Right hindlimb (tissue), 1 donor: Measurements from ENCODE around the gene RTN1.

Experiments
- DNase-seq: peaks from one replicate; pipeline ENCODE4 v3.0.0-alpha.2; 2018

The RTN1 gene

GRCh38 chr14:59849411-59850130, 21.0 kb downstream of the RTN1 start:
- no peak for DNase-seq

- no peak for DNase-seq
Measured at GRCh38 chr14:59848671-59849070, 21.9 kb downstream of the RTN1 start.

GRCh38 chr14:59847711-59848110, 22.9 kb downstream of the RTN1 start:
- no peak for DNase-seq

GRCh38 chr14:59846595-59846994, 24.0 kb downstream of the RTN1 start:
- no peak for DNase-seq

GRCh38 chr14:59845245-59845644, 25.3 kb downstream of the RTN1 start:
- DNase-seq, result no peak

GRCh38 chr14:59844186-59844812, 26.3 kb downstream of the RTN1 start:
- no peak for DNase-seq

- no peak for DNase-seq
Measured at GRCh38 chr14:59836116-59836515, 34.5 kb downstream of the RTN1 start.

GRCh38 chr14:59832653-59833294, 37.8 kb downstream of the RTN1 start:
- DNase-seq, result no peak

- DNase-seq, result no peak
Measured at GRCh38 chr14:59831121-59831730, 39.4 kb downstream of the RTN1 start.

- DNase-seq, result no peak
Measured at GRCh38 chr14:59830338-59830734, 40.2 kb downstream of the RTN1 start.

- DNase-seq, result no peak
Measured at GRCh38 chr14:59829469-59830337, 40.9 kb downstream of the RTN1 start.

- DNase-seq, result no peak
Measured at GRCh38 chr14:59828276-59828675, 42.3 kb downstream of the RTN1 start.

GRCh38 chr14:59827401-59827800, 43.2 kb downstream of the RTN1 start:
- no peak for DNase-seq

- DNase-seq, result no peak
Measured at GRCh38 chr14:59826150-59826549, 44.4 kb downstream of the RTN1 start.

GRCh38 chr14:59823179-59823578, 47.4 kb downstream of the RTN1 start:
- DNase-seq, result no peak

GRCh38 chr14:59819446-59820088, 51.0 kb downstream of the RTN1 start:
- DNase-seq, result no peak

GRCh38 chr14:59816941-59817340, 53.6 kb downstream of the RTN1 start:
- no peak for DNase-seq

- no peak for DNase-seq
Measured at GRCh38 chr14:59814988-59815387, 55.6 kb downstream of the RTN1 start.

- no peak for DNase-seq
Measured at GRCh38 chr14:59811815-59812214, 58.8 kb downstream of the RTN1 start.

GRCh38 chr14:59811073-59811472, 59.5 kb downstream of the RTN1 start:
- DNase-seq, result no peak

- DNase-seq, result no peak
Measured at GRCh38 chr14:59803052-59803540, 67.5 kb downstream of the RTN1 start.

GRCh38 chr14:59788176-59788575, 82.4 kb downstream of the RTN1 start:
- DNase-seq, result no peak
